H1 (cell line): Measurements from ENCODE around the gene APOL2. TPM values are rescaled to one million over a fixed set of nuclear protein-coding genes. Genes with fewer than 3 reads are reported as not detected.

Experiments
- ATF2 ChIP-seq: IDR thresholded peaks from 2 replicates; pipeline ENCODE4 v1.6.1; 2012; ENCODE audit warnings: low read length, inconsistent platforms
- E2F6 ChIP-seq: IDR thresholded peaks from 2 replicates; pipeline ENCODE4 v1.6.1; 2012; ENCODE audit warnings: inconsistent platforms
- HDAC2 ChIP-seq, 2 experiments: fragments of 300-600 bp in 1 of 2; sonication (generic) in 1 of 2; IDR thresholded peaks; 2 replicates each; pipeline ENCODE4 v1.6.1; 2011 to 2012; ENCODE audit warnings: low read depth in 2 of 2, low read length in 2 of 2, mild to moderate bottlenecking in 2 of 2, moderate library complexity in 2 of 2, borderline replicate concordance in 1 of 2, inconsistent platforms in 1 of 2
- MAX ChIP-seq: IDR thresholded peaks from 2 replicates; pipeline ENCODE4 v1.6.1; 2012; ENCODE audit warnings: inconsistent platforms
- PHF8 ChIP-seq: fragments of 200-600 bp; sonication (generic); conservative IDR thresholded peaks from 2 replicates; pipeline ENCODE4 v1.7.1; 2012; ENCODE audit warnings: low read depth, mild to moderate bottlenecking, inconsistent platforms, low read length, moderate library complexity
- RAD21 ChIP-seq, 2 experiments: IDR thresholded peaks in 1 of 2; conservative IDR thresholded peaks in 1 of 2; 2 replicates each; pipeline ENCODE4 v1.6.1; 2011; ENCODE audit warnings: low read depth in 2 of 2, low read length in 2 of 2, improper control_type of control experiment in 1 of 2, inconsistent platforms in 1 of 2, mild to moderate bottlenecking in 1 of 2, moderate library complexity in 1 of 2
- RBBP5 ChIP-seq: IDR thresholded peaks from 2 replicates; pipeline ENCODE4 v1.7.1; 2012; ENCODE audit warnings: low read depth, mild to moderate bottlenecking, inconsistent platforms, low read length, moderate library complexity, borderline replicate concordance
- ZNF274 ChIP-seq: IDR thresholded peaks from 2 replicates; pipeline ENCODE4 v1.7.0; 2012; ENCODE audit warnings: low read length, borderline replicate concordance; ENCODE audit errors: extremely low read depth
- polyA plus RNA-seq, 7 experiments: library from polyadenylated mRNA; depleted of rRNA in 3 of 7; stranded (reverse) in 5 of 7; unstranded in 2 of 7; fragments of >200 nt in 5 of 7; fragments of 200-250 nt in 2 of 7; gene quantifications; 1 replicate in 5 of 7; 2 replicates in 1 of 7; 4 replicates in 1 of 7; pipeline versions ENCODE4 v1.2.1 to v1.2.3, GENCODE V29; 2011 to 2013; ENCODE audit warnings: missing spikeins in 2 of 7, mixed read lengths in 2 of 7
- total RNA-seq: library from RNA; stranded (reverse); fragmentation: NEBNext Ultra II Directional; extraction: Animal tissue kit (Norgen Biotek cat#: 25700); gene quantifications from 2 replicates; pipeline ENCODE4 v1.2.1, GENCODE V29; 2021
- TF ChIP-seq, protein P1 (sequence below), 3 experiments: IDR thresholded peaks; 1 replicate in 2 of 3; 2 replicates in 1 of 3; pipeline versions ENCODE4 v1.5.1 to v1.6.1; 2011; ENCODE audit warnings: low read length in 3 of 3, mild to moderate bottlenecking in 3 of 3, inconsistent platforms in 2 of 3, low read depth in 1 of 3, moderate library complexity in 1 of 3; ENCODE audit not compliant: insufficient read depth in 1 of 3; ENCODE audit errors: control extremely low read depth in 1 of 3

APOL2 gene
- total and polyA plus RNA-seq, 2 of the 8 experiments (the other 6 are each of a cell fraction or from before 2014, with no cell fraction given) = 8.1 to 11.0 TPM

DNA sequence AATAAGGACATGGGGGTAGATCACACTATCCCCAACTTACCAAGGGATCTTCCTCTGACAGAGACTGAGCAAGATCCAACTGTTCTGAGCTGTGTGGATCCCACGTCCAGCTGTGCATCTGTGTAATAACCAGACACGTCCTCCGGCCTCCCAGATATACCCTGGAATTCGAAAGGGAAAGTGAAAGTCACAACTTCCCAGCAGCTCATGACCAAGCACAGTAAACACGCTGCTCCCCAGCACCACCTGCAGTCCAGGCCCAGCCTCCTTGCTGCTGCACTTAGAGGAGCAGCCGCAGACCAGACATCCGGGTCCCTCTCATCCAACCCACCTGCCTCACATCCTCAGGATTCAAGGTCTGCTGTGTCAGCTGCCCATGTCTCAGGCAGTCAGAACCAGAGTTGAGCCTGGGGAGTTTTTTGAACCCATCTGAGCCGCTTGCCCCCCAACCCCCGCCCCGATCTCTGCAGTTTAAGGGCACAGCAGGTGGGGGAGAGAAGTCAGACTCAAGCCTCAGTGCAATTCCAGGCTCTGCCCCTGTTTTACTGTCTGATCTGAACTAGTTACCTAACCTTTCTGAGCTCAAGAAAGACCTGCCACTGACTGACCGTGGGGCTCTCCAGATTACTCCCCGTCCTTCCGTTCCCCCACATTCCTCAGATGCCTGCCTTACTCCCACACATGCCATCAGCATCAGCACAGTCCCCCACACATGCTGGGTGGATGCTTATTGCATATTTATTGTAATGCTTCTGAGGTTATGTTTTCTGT is at the start of gene APOL2 (continued):
- no peak for TF ChIP-seq ZNF274
- peak; percentile 80 for TF ChIP-seq MAX
- TF ChIP-seq, protein P1, sequence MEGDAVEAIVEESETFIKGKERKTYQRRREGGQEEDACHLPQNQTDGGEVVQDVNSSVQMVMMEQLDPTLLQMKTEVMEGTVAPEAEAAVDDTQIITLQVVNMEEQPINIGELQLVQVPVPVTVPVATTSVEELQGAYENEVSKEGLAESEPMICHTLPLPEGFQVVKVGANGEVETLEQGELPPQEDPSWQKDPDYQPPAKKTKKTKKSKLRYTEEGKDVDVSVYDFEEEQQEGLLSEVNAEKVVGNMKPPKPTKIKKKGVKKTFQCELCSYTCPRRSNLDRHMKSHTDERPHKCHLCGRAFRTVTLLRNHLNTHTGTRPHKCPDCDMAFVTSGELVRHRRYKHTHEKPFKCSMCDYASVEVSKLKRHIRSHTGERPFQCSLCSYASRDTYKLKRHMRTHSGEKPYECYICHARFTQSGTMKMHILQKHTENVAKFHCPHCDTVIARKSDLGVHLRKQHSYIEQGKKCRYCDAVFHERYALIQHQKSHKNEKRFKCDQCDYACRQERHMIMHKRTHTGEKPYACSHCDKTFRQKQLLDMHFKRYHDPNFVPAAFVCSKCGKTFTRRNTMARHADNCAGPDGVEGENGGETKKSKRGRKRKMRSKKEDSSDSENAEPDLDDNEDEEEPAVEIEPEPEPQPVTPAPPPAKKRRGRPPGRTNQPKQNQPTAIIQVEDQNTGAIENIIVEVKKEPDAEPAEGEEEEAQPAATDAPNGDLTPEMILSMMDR (IDR thresholded peaks at IDR 0.05; ENCODE audit: control extremely low read depth in 1 of 3, insufficient read depth in 1 of 3, low read depth in 1 of 3, low read length in 3 of 3) = peak; percentile 65 to 86 (median 82)
- peak; percentile 51 to 58 for TF ChIP-seq RAD21 (IDR thresholded peaks at IDR 0.05 in 1 of 2, conservative IDR thresholded peaks at IDR 0.05 in 1 of 2; ENCODE audit: low read depth in 2 of 2, low read length in 2 of 2)
- peak in 1 of 2 experiments; percentile 42; a peak in 1 of 4 replicates for TF ChIP-seq HDAC2 (IDR thresholded peaks at IDR 0.05; ENCODE audit: borderline replicate concordance in 1 of 2, low read depth in 2 of 2, low read length in 2 of 2)
- peak; percentile 68; the same call in 1 of the 2 replicates for TF ChIP-seq RBBP5
- TF ChIP-seq ATF2 = 0 out of 2 replicates have a peak, but pooled peaks have one; percentile 67
- TF ChIP-seq E2F6 = no peak
- no peak for TF ChIP-seq PHF8
